ENCODE results near the gene MGAT3. TPM values are rescaled to one million over a fixed set of nuclear protein-coding genes. Genes with fewer than 3 reads are reported as not detected.

Gene MGAT3
- total RNA-seq, 6 donors from 2014 or later: 5.2 to 45.0 (median 26.0) TPM

DNA sequence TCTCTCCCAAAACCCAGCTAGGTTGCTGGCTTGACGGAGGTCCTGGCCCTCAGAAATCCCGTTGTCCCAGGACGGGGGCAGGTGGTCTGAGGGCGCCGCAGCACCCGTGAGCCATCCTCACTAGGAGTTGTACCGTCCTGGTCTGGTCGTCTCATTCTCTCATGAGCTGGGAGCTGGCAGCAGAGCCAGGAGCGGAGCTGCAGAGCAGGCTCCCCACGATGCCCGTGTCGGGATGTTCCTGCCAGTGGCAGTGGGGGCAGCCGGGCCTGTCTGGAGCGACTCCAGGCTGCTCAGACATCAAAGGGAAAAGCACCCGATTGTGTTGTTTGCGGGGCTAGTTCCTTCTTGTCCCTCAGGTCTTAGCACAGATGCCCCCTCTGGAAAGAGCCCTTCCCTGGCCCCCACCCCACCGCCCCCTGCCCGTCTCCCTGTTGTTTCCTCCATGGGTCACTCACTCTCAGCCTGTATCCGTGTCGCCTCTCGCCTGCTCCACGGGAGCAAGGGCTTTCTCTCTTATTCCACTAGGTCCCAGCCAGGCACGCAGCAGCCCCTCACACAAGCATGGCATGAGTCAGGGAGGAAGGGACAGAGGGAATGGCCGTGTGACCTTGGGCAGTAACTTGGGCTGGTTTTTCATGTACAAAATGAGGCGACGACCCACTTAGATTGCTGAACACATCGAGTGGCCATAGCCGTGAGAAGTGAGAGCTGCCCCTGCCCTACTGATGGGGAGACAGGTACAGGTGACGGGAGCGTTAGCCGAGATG is 23.2 kb upstream of the MGAT3 start:
- WGBS, 2 donors: 90% methylated on average over 24 to 31 of the region's 31 CpGs
- Histone ChIP-seq H3K4me3 (no peak overlapping the region), H3K9me3 (no peaks in the 10 kb centered on the region), H3K27me3 (no peaks in the 10 kb centered on the region), H3K4me1 (peaks cover 21 to 33% (median 30%) of the 10 kb centered on the region in 4 donors), H3K27ac (peak overlapping the region in 1 of 4 donors; percentile 9), H3K36me3 (peaks cover 9 to 45% (median 39%) of the 10 kb centered on the region in 4 donors)
- ATAC-seq (ENCODE audit: low FRiP score in 2 of 2) (no peak), DNase-seq (no peak)
- no peak for TF ChIP-seq POLR2AphosphoS5 (IDR thresholded peaks at IDR 0.05)
- TF ChIP-seq EP300 (IDR thresholded peaks at IDR 0.05): no peak
- no peak for TF ChIP-seq POLR2A (IDR thresholded peaks at IDR 0.05)
- no peak for TF ChIP-seq CTCF (IDR thresholded peaks at IDR 0.05)

GRCh38 chr22:39434243-39434653 is 22.6 kb upstream of the MGAT3 start:
- no peaks in the 10 kb centered on the region for H3K27me3 ChIP-seq
- DNase-seq (peak in 1 of 2 donors; percentile 58), ATAC-seq (ENCODE audit: low FRiP score in 2 of 2) (no peak)
- H3K4me3 ChIP-seq: no peak overlapping the region
- TF ChIP-seq CTCF (IDR thresholded peaks at IDR 0.05) (no peak), POLR2AphosphoS5 (IDR thresholded peaks at IDR 0.05) (no peak), EP300 (IDR thresholded peaks at IDR 0.05) (no peak), POLR2A (IDR thresholded peaks at IDR 0.05) (no peak)
- no peak overlapping the region for H3K27ac ChIP-seq
- peaks cover 5 to 39% (median 33%) of the 10 kb centered on the region in 4 donors for H3K36me3 ChIP-seq
- 89 to 94% methylated on average over 6 to 18 of the region's 18 CpGs for WGBS, 2 donors
- H3K4me1 ChIP-seq: peaks cover 21 to 33% (median 30%) of the 10 kb centered on the region in 4 donors
- H3K9me3 ChIP-seq: no peaks in the 10 kb centered on the region

DNA sequence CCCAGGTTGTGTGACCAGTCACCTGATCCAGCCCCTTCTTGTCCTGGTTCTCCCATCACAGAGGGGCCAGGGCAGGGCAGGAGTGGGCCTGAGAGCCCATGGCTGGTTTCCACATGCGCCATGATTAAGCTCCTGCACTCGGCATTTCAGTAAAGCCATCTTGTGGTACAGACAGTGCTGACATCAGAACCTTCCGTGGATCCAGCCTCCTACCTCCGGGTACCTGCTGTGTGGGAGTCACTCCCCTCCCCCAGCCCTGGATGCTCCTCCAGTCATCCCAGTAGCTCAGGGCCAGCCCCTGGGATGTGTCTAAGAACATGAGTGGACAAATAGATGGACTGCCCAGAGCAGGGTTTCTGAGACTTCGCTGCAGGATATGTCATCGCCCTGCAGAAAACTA is 22.1 kb upstream of the MGAT3 start:
- TF ChIP-seq POLR2AphosphoS5 (IDR thresholded peaks at IDR 0.05) (no peak), EP300 (IDR thresholded peaks at IDR 0.05) (no peak), POLR2A (IDR thresholded peaks at IDR 0.05) (no peak), CTCF (IDR thresholded peaks at IDR 0.05) (no peak)
- WGBS, 2 donors: 86 to 91% methylated on average over 4 to 6 of the region's 6 CpGs
- no peak for DNase-seq
- ATAC-seq (ENCODE audit: low FRiP score in 2 of 2): no peak
- no peaks in the 10 kb centered on the region for H3K9me3 ChIP-seq
- H3K4me3 ChIP-seq: no peak overlapping the region
- no peaks in the 10 kb centered on the region for H3K27me3 ChIP-seq
- no peak overlapping the region for H3K27ac ChIP-seq
- H3K36me3 ChIP-seq: peaks cover 5 to 35% (median 29%) of the 10 kb centered on the region in 4 donors
- peaks cover 21 to 33% (median 30%) of the 10 kb centered on the region in 4 donors for H3K4me1 ChIP-seq

- H3K27me3 ChIP-seq: no peaks in the 10 kb centered on the region
- WGBS, 2 donors: 85 to 96% methylated on average over 8 of the region's 8 CpGs
- H3K36me3 ChIP-seq: peaks cover 5 to 26% (median 20%) of the 10 kb centered on the region in 4 donors
- no peak for TF ChIP-seq POLR2A (IDR thresholded peaks at IDR 0.05)
- TF ChIP-seq EP300 (IDR thresholded peaks at IDR 0.05): no peak
- TF ChIP-seq CTCF (IDR thresholded peaks at IDR 0.05): no peak
- no peak for TF ChIP-seq POLR2AphosphoS5 (IDR thresholded peaks at IDR 0.05)
- H3K9me3 ChIP-seq: no peaks in the 10 kb centered on the region
- peaks cover 21 to 33% (median 30%) of the 10 kb centered on the region in 4 donors for H3K4me1 ChIP-seq
- no peak overlapping the region for H3K27ac ChIP-seq
- no peak overlapping the region for H3K4me3 ChIP-seq
- DNase-seq: no peak
- ATAC-seq (ENCODE audit: low FRiP score in 2 of 2): no peak
Measured at GRCh38 chr22:39435616-39436015, 21.2 kb upstream of the MGAT3 start.

Measured in upper lobe of left lung (tissue), 6 donors.